ENCODE data around the gene CCDC146.

DNA sequence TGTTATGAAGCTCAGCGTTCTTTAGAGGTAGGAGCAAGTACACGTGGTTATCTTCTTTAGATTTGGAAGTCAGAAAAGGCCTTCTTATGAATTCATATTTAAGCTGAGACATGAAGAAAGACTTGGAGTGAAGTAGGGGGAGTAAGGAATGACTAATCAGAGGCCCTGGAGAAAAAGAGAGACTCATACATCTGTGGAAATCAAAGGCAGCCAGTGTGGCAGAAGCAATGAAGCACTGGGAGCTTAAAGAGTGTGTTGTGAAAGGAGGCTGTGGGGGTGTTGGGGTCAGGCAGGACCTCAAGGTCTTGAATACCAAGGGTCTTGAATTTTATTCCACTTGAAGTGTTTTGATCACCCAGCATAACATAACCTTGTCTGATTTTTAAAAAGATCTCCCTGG lies 112.9 kb downstream of the CCDC146 start:
- TF ChIP-seq, protein P1, sequence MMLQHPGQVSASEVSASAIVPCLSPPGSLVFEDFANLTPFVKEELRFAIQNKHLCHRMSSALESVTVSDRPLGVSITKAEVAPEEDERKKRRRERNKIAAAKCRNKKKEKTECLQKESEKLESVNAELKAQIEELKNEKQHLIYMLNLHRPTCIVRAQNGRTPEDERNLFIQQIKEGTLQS (IDR thresholded peaks at IDR 0.05; ENCODE audit: borderline replicate concordance, extremely low read depth, low read depth, low read length), result no peak
- TF ChIP-seq POLR2AphosphoS5 (IDR thresholded peaks at IDR 0.05; ENCODE audit: low read length) (no peak), CTCF (IDR thresholded peaks at IDR 0.05 in 2 of 3, conservative IDR thresholded peaks at IDR 0.05 in 1 of 3; ENCODE audit: control insufficient read depth in 2 of 3, extremely low read depth in 1 of 3, insufficient read depth in 1 of 3, low read depth in 3 of 3, low read length in 3 of 3) (no peak), CREM (IDR thresholded peaks at IDR 0.05; ENCODE audit: low read depth) (no peak), EZH2 (IDR thresholded peaks at IDR 0.05; ENCODE audit: borderline replicate concordance, control insufficient read depth, low read depth, low read length) (no peak), NFIC (IDR thresholded peaks at IDR 0.05; ENCODE audit: low read depth, low read length) (no peak), RAD21 (IDR thresholded peaks at IDR 0.05; ENCODE audit: insufficient read depth, low read depth, low read length) (no peak), BRCA1 (IDR thresholded peaks at IDR 0.05; ENCODE audit: low read depth, low read length) (no peak)

Data from GM12878 (cell line).